HepG2 (cell line): Measurements from ENCODE around the gene EBP. TPM values are rescaled to one million over a fixed set of nuclear protein-coding genes. Genes with fewer than 3 reads are reported as not detected.
A peak's percentile ranks its signal among the peaks of the same experiment; 100 is the strongest.

ENCODE experiments used
- ATAC-seq: fragments of 200-7000 bp; cut with Tn5 transposase; 3 replicates; pipeline ENCODE4 v1.9.1; 2020; ENCODE audit warnings: mild to moderate bottlenecking, moderate library complexity
- BruUV-seq: library from RNA; stranded (reverse); fragments of 400-500 nt; replicated peaks from 2 replicates; lab custom pipeline; 2021; lab: Mats Ljungman, UMichigan
- CTCF ChIA-PET: fragments of 300-600 bp; formaldehyde crosslinking; extraction: SDS; loops from one replicate; lab custom pipeline; 2021; ENCODE audit warnings: low total read pairs, inconsistent platforms, low intra/inter-chr PET ratio; lab: Yijun Ruan, JAX
- POLR2A ChIA-PET: fragments of 350-600 bp; sonication (Branson Sonifier 250); formaldehyde crosslinking; loops from one replicate; lab custom pipeline; 2020; ENCODE audit warnings: antibody characterized with exemption, inconsistent platforms; lab: Yijun Ruan, JAX
- DNase-seq: peaks from one replicate; pipeline ENCODE4 v3.0.0-alpha.2; 2015; ENCODE audit warnings: low spot score
- FAIRE-seq: peaks from 3 replicates; lab custom pipeline; 2011; peaks lifted over from hg19 to GRCh38; lab: Jason Lieb, UNC
- H2AFZ ChIP-seq: one replicate; pipeline ENCODE4 v1.6.1; 2011; ENCODE audit warnings: low read length, inconsistent platforms
- H3K27ac ChIP-seq: fragments of 300-600 bp; 3 replicates; pipeline ENCODE4 v1.8.0; 2011; ENCODE audit warnings: mixed run types, mild to moderate bottlenecking, mixed read lengths, low read length, inconsistent platforms; ENCODE audit not compliant: insufficient read depth; ENCODE audit errors: extremely low read length
- H3K27me3 ChIP-seq, 2 experiments: fragments of 200-600 bp in 1 of 2; 2 replicates in 1 of 2; 3 replicates in 1 of 2; pipeline versions ENCODE4 v1.6.0 to v1.8.0; 2011; ENCODE audit warnings: low read length in 2 of 2, mild to moderate bottlenecking in 2 of 2, moderate library complexity in 2 of 2, inconsistent platforms in 1 of 2; ENCODE audit not compliant: insufficient read depth in 2 of 2, control insufficient read depth in 1 of 2
- H3K36me3 ChIP-seq, 2 experiments: fragments of 200-600 bp in 1 of 2; replicated peaks in 1 of 2; 2 replicates in 1 of 2; 3 replicates in 1 of 2; pipeline versions ENCODE4 v1.5.1 to v1.8.0; 2011; ENCODE audit warnings: low read length in 2 of 2, inconsistent platforms in 1 of 2; ENCODE audit not compliant: insufficient read depth in 2 of 2, control insufficient read depth in 1 of 2
- H3K4me1 ChIP-seq: 2 replicates; pipeline ENCODE4 v1.5.1; 2012; ENCODE audit warnings: low read length, inconsistent platforms; ENCODE audit not compliant: insufficient read depth
- H3K4me2 ChIP-seq: 2 replicates; pipeline ENCODE4 v1.6.0; 2011; ENCODE audit warnings: low read depth, low read length, inconsistent platforms
- H3K4me3 ChIP-seq, 3 experiments: fragments of 200-600 bp in 1 of 3; sonication (generic), shearing (Covaris generic) in 1 of 3; replicated peaks in 1 of 3; 2 replicates each; pipeline ENCODE4 v1.5.1; 2011 to 2016; ENCODE audit warnings: low read length in 3 of 3, inconsistent platforms in 2 of 3, low read depth in 2 of 3, mild to moderate bottlenecking in 2 of 3, control low read depth in 1 of 3, mixed read lengths in 1 of 3; ENCODE audit not compliant: insufficient read depth in 1 of 3
- H3K79me2 ChIP-seq: one replicate; pipeline ENCODE4 v1.6.1; 2011; ENCODE audit warnings: low read length, inconsistent platforms; ENCODE audit not compliant: insufficient read depth
- H3K9ac ChIP-seq: 2 replicates; pipeline ENCODE4 v1.6.0; 2011; ENCODE audit warnings: mild to moderate bottlenecking, low read depth, low read length, inconsistent platforms; ENCODE audit not compliant: insufficient read depth
- H3K9me3 ChIP-seq: 2 replicates; pipeline ENCODE4 v1.5.1; 2012; ENCODE audit warnings: mild to moderate bottlenecking, low read length
- H4K20me1 ChIP-seq: 2 replicates; pipeline ENCODE4 v1.6.0; 2011; ENCODE audit warnings: inconsistent platforms, mild to moderate bottlenecking, low read length, moderate library complexity; ENCODE audit not compliant: insufficient read depth
- CHD4 ChIP-seq: fragments of 200-600 bp; sonication (generic); IDR thresholded peaks from 2 replicates; pipeline ENCODE4 v1.7.0; 2017; ENCODE audit warnings: mild to moderate bottlenecking, low read length, borderline replicate concordance
- NFE2L1 ChIP-seq: sonication (generic); formaldehyde crosslinking; IDR thresholded peaks from 2 replicates; pipeline ENCODE4 v1.4.0; 2020; ENCODE audit warnings: missing genetic modification reagents, mild to moderate bottlenecking, borderline replicate concordance
- PRDM4 ChIP-seq: sonication (generic); formaldehyde crosslinking; IDR thresholded peaks from 2 replicates; pipeline ENCODE4 v1.9.0; 2021; ENCODE audit warnings: missing genetic modification reagents, borderline replicate concordance
- PREB ChIP-seq: sonication (generic); formaldehyde crosslinking; IDR thresholded peaks from 2 replicates; pipeline ENCODE4 v1.4.0; 2020; ENCODE audit warnings: missing genetic modification reagents
- ZNF251 ChIP-seq: sonication (generic); formaldehyde crosslinking; IDR thresholded peaks from 2 replicates; pipeline ENCODE4 v1.9.0; 2021; ENCODE audit warnings: mild to moderate bottlenecking, missing genetic modification reagents
- ZSCAN20 ChIP-seq: sonication (generic); formaldehyde crosslinking; IDR thresholded peaks from 2 replicates; pipeline ENCODE4 v1.4.0; 2020; ENCODE audit warnings: missing genetic modification reagents, mild to moderate bottlenecking, borderline replicate concordance
- WGBS: methylation state at CpG from one replicate; pipeline ENCODE4 v1.1.6; 2017; ENCODE audit warnings: low lambda C conversion rate; 5-methylcytosine and 5-hydroxymethylcytosine counted together
- in situ Hi-C: cut with HindIII; loops from 2 replicates; pipeline ENCODE4 v1.10.0; 2017; ENCODE audit warnings: low pct_unique_long_range_greater_than_20kb; ENCODE audit not compliant: extremely low pct_ligation_motif_present
- intact Hi-C: fragments of 100-400 bp; cut with micrococcal nuclease; formaldehyde crosslinking; loops from one replicate; pipeline ENCODE4 v1.10.0; 2022; ENCODE audit not compliant: unreplicated experiment
- polyA plus RNA-seq, 8 experiments: library from polyadenylated mRNA; depleted of rRNA in 3 of 8; stranded (reverse) in 7 of 8; unstranded in 1 of 8; fragments of >200 nt; fragmentation: Illumina TruSeq in 4 of 8; extraction: Trizol in 4 of 8; gene quantifications; 2 replicates each; pipeline versions ENCODE4 v1.2.1 to v1.2.3, GENCODE V29; 2011 to 2016; ENCODE audit warnings: low read depth in 4 of 8, missing spikeins in 1 of 8, mixed read lengths in 1 of 8; ENCODE audit not compliant: insufficient read depth in 1 of 8
- total RNA-seq, 5 experiments: library from RNA; depleted of rRNA; stranded (reverse); fragments of >200 nt; fragmentation: Illumina TruSeq; extraction: Trizol; gene quantifications; 2 replicates each; pipeline ENCODE4 v1.2.3, GENCODE V29; 2016; ENCODE audit warnings: low read depth in 1 of 5

The EBP gene
- total and polyA plus RNA-seq, 2 of the 13 experiments (the other 11 are each of a cell fraction or from before 2014, with no cell fraction given), result 106 to 260 TPM

- intact Hi-C loops (no loop called here), in situ Hi-C loops (no loop called here)
- Histone ChIP-seq H3K9me3 (no peaks in the 10 kb centered on the region), H3K27ac (no peak overlapping the region), H3K36me3 (no peaks in the 10 kb centered on the region; a peak in 1 of 5 replicates), H3K27me3 (no peaks in the 10 kb centered on the region), H4K20me1 (no peaks in the 10 kb centered on the region), H3K79me2 (peaks cover 17% of the 10 kb centered on the region), H3K4me1 (peaks cover 30% of the 10 kb centered on the region), H3K4me2 (no peak overlapping the region), H3K4me3 (no peak overlapping the region), H2AFZ (no peak overlapping the region), H3K9ac (no peak overlapping the region)
- no TSS peak for BruUV-seq
- ATAC-seq (no peak), DNase-seq (no peak), FAIRE-seq (no peak)
- WGBS, result 88% methylated on average over 1 of the region's 2 CpGs
- POLR2A ChIA-PET, result no interaction called here
- no peak for TF ChIP-seq PRDM4 (CRISPR knock-in tag)
- CTCF ChIA-PET, result no interaction called here
These were observed 1.2 kb upstream of the EBP start for GRCh38 chrX:48520455-48520854.

- Histone ChIP-seq H2AFZ (no peak overlapping the region), H3K79me2 (peaks cover 17% of the 10 kb centered on the region), H3K4me3 (peak overlapping the region; percentile 26 to 77 (median 59); a peak in 3 of 6 replicates), H3K27me3 (no peaks in the 10 kb centered on the region), H3K36me3 (no peaks in the 10 kb centered on the region; a peak in 1 of 5 replicates), H3K4me1 (peaks cover 30% of the 10 kb centered on the region), H4K20me1 (no peaks in the 10 kb centered on the region), H3K9ac (peak overlapping the region; percentile 39; the same call in 1 of the 2 replicates), H3K9me3 (no peaks in the 10 kb centered on the region), H3K4me2 (peak overlapping the region; percentile 79), H3K27ac (peak overlapping the region; percentile 90)
- WGBS, result no CpG with 5 or more reads among the region's 2 CpGs
- POLR2A ChIA-PET, result interaction anchor here (1.6 kb wide), 1 partner anchor 51 kb away, joined by 7 read pairs; the partner anchor contains the start of gene SLC38A5
- DNase-seq (no peak), FAIRE-seq (no peak), ATAC-seq (no peak)
- TF ChIP-seq NFE2L1 (CRISPR knock-in tag), result no peak
- no peak for TF ChIP-seq ZSCAN20 (CRISPR knock-in tag)
- TF ChIP-seq CHD4, result no peak
- TF ChIP-seq ZNF251, result no peak
- no peak for TF ChIP-seq PREB
- intact Hi-C loops (no loop called here), in situ Hi-C loops (no loop called here)
- no TSS peak for BruUV-seq
- CTCF ChIA-PET, result no interaction called here
These were observed 644 bp upstream of the EBP start for GRCh38 chrX:48520976-48521352.
